Left lobe of liver (tissue), 2 donors: Measurements from ENCODE around the gene SH3RF3. TPM values are rescaled to one million over a fixed set of nuclear protein-coding genes. Genes with fewer than 3 reads are reported as not detected.

ENCODE experiments used
- ATAC-seq: fragments of 200-7000 bp; cut with Tn5 transposase; one replicate; pipeline ENCODE4 v1.9.1; 2020; ENCODE audit warnings: mild to moderate bottlenecking, moderate library complexity
- DNase-seq: peaks from one replicate; pipeline ENCODE4 v3.0.0-alpha.2; 2020; ENCODE audit warnings: low spot score
- total RNA-seq: library from RNA; stranded (reverse); gene quantifications from one replicate; pipeline ENCODE4 v1.2.1, GENCODE V29; 2021
- donor health status: DM: no; HTN: no; CAD: no; lungs with moderate emphysema.
- donor health status: DM: no; HTN: yes; CAD: no.

SH3RF3 gene
- total RNA-seq, 1 donor from 2014 or later = 1.1 TPM

- no peak for DNase-seq
Observed at GRCh38 chr2:109501461-109501860, 372.5 kb downstream of the SH3RF3 start.

GRCh38 chr2:109503191-109503590, 374.2 kb downstream of the SH3RF3 start:
- DNase-seq (no peak), ATAC-seq (no peak)

More at GRCh38 chr2:109501461-109501860, 372.5 kb downstream of the SH3RF3 start:
- ATAC-seq = no peak

GRCh38 chr2:109507217-109507616, 378.2 kb downstream of the SH3RF3 start:
- DNase-seq (no peak), ATAC-seq (no peak)

- no peak for DNase-seq
- no peak for ATAC-seq
Observed at GRCh38 chr2:109507828-109508227, 378.8 kb downstream of the SH3RF3 start.

- no peak for DNase-seq
- ATAC-seq = no peak
Observed at GRCh38 chr2:109508556-109508955, 379.6 kb downstream of the SH3RF3 start.

GRCh38 chr2:109510136-109511028, 381.4 kb downstream of the SH3RF3 start:
- ATAC-seq = peak; percentile 87
- DNase-seq = peak; percentile 84

- ATAC-seq (peak; percentile 63), DNase-seq (peak; percentile 58)
Observed at GRCh38 chr2:109511168-109511567, 382.2 kb downstream of the SH3RF3 start.

GRCh38 chr2:109512076-109512475, 383.1 kb downstream of the SH3RF3 start:
- DNase-seq (no peak), ATAC-seq (no peak)

- ATAC-seq (no peak), DNase-seq (no peak)
Observed at GRCh38 chr2:109513230-109513629, 384.2 kb downstream of the SH3RF3 start.

GRCh38 chr2:109513749-109514588, 385.0 kb downstream of the SH3RF3 start:
- no peak for ATAC-seq

GRCh38 chr2:109514857-109515256, 385.9 kb downstream of the SH3RF3 start:
- peak; percentile 35 for ATAC-seq
- no peak for DNase-seq

More at GRCh38 chr2:109513749-109514588, 385.0 kb downstream of the SH3RF3 start:
- DNase-seq = no peak

GRCh38 chr2:109516445-109517117, 387.6 kb downstream of the SH3RF3 start:
- ATAC-seq = peak; percentile 91

GRCh38 chr2:109517118-109517889, 388.3 kb downstream of the SH3RF3 start:
- no peak for ATAC-seq
- DNase-seq = no peak

More at GRCh38 chr2:109516445-109517117, 387.6 kb downstream of the SH3RF3 start:
- peak; percentile 74 for DNase-seq

- no peak for ATAC-seq
- no peak for DNase-seq
Observed at GRCh38 chr2:109519513-109519912, 390.5 kb downstream of the SH3RF3 start.

- DNase-seq (no peak), ATAC-seq (peak; percentile 26)
Observed at GRCh38 chr2:109521233-109522062, 392.4 kb downstream of the SH3RF3 start.

GRCh38 chr2:109522063-109522374, 393.0 kb downstream of the SH3RF3 start:
- DNase-seq (no peak), ATAC-seq (peak; percentile 57)

GRCh38 chr2:109523121-109523520, 394.1 kb downstream of the SH3RF3 start:
- DNase-seq = no peak
- no peak for ATAC-seq

GRCh38 chr2:109523536-109524361, 394.7 kb downstream of the SH3RF3 start:
- ATAC-seq (peak; percentile 70), DNase-seq (no peak)

GRCh38 chr2:109525836-109526235, 396.8 kb downstream of the SH3RF3 start:
- DNase-seq (no peak), ATAC-seq (no peak)
